ENCODE results near the gene WNT5A.
A peak's percentile ranks its signal among the peaks of the same experiment; 100 is the strongest.

WNT5A gene

GRCh38 chr3:55480911-55481743 lies 6.0 kb downstream of the WNT5A start:
- DNase-seq: peak; percentile 49 to 81

DNA sequence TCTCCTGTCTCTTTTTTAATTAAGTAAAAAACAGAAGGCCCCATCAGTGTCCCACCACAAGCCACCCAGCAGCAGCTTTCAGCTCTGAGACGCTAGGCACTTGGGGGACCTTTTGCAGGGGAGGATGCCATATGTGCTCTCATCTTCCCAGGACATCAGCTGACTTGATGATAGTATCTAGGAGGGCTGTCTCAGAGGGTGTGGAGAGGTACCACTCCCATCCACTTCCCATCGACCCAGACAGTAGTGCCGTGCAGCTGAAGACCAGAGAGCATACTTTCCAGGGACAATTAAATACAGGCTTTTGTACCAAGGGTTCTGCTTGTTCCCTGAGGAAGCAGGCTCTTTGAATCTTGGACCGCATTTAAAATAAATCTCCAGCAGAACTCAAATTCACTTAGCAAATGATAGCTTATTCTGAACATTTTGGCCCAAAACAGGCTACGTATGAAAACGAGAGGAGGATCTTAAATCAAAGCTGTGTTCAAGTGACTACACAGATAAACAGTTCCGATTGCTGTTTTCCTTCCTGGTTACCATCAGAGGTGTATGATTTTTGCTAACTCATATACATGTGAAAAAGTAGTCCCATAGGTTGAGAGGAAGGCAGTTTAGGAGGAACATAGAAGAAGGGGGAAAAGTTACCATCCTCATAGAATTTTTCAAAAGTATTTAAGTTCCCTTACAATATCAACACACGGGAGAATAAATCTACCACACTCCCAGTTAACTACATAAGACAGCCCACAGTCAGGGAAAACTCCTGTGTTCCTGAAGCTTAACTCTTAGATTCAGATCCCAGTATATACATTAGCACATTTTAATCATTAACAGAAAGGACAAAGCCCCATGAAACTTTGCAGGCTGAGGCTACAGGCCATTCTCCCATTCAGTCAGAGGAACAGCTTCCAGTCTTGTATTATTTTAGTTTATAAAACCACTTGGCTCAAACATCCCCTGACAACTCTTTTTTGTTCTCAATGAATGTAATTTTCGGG lies 9.5 kb downstream of the WNT5A start:
- DNase-seq: no peak

DNA sequence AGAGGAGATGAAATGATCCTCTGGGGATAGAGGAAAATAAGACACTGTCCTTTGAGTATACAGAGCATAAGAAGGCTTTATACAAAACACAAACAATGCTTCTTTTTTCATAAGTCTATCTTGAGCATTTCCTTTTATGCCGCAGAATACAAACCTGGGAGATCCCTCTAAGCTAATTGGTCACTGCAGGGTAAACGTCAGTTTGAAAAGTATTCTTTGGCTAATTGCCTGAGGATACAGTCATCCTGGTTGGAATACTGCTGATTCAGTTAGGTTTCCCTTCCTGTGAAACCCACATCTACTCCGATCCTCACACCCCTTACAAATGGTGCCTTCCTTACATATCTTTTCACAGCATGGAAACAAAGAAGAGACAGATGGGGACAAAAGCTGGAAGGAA lies 10.6 kb downstream of the WNT5A start:
- DNase-seq: no peak

DNA sequence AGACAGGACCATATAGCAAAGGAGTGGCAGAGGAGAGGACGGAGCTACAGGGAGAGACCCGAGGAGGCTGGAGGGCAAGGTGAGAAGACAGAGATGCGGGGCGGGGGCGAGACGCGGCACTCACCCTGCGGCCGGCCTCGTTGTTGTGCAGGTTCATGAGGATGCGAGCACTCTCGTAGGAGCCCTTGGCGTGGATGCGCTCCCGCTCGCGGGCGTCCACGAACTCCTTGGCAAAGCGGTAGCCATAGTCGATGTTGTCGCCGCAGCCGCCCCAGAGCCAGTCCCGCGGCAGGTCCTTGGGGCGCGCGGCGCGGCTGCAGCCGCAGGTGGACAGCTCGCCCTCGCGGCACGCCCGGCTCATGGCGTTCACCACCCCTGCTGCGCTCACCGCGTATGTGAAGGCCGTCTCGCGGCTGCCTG lies 12.9 kb downstream of the WNT5A start:
- no peak for DNase-seq

- no peak for DNase-seq
Measured at GRCh38 chr3:55473788-55474187, 13.3 kb downstream of the WNT5A start.

- DNase-seq: no peak
Measured at GRCh38 chr3:55471522-55472280, 15.4 kb downstream of the WNT5A start.

- DNase-seq: no peak
Measured at GRCh38 chr3:55471084-55471483, 16.0 kb downstream of the WNT5A start.

DNA sequence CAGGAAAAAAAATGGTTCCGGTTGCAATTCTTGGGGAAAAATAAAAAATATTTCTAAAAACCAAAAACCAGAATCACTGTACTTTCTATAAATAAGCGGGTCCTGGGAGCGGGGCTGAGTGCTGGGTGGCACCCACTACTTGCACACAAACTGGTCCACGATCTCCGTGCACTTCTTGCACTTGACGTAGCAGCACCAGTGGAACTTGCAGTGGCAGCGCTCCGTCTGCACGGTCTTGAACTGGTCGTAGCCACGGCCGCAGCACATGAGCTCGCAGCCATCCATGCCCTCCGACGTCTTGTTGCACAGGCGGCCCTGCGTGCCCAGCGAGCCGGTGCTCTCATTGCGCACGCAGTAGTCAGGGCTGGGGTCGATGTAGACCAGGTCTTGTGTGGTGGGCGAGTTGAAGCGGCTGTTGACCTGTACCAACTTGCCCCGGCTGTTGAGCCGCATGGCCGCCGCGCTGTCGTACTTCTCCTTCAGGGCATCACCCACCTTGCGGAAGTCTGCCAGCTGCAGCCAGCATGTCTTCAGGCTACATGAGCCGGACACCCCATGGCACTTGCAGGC lies 17.1 kb downstream of the WNT5A start:
- DNase-seq: no peak

- DNase-seq: no peak
Measured at GRCh38 chr3:55468251-55468650, 18.9 kb downstream of the WNT5A start.

GRCh38 chr3:55467099-55467498 lies 20.0 kb downstream of the WNT5A start:
- no peak for DNase-seq

- DNase-seq: no peak
Measured at GRCh38 chr3:55466526-55466925, 20.6 kb downstream of the WNT5A start.

DNA sequence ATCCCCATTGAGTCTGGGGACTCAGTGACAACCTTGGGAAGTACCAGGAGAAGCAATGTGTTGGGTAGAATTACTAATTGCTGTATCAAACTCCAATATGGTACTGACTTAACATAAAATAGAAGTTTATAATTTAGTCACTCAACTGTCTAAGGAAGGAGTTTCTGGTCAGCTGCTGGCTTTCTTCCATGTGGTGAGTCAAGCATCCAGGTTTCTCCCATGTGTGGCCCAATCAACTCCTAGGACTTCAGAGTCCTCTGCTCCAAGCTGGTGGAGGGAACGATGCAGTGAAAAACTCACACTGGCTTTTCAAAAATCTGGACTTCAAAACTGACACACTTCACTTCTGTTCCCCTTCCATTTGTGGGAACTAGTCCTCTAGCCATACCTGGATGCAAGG lies 25.2 kb downstream of the WNT5A start:
- no peak for DNase-seq

DNA sequence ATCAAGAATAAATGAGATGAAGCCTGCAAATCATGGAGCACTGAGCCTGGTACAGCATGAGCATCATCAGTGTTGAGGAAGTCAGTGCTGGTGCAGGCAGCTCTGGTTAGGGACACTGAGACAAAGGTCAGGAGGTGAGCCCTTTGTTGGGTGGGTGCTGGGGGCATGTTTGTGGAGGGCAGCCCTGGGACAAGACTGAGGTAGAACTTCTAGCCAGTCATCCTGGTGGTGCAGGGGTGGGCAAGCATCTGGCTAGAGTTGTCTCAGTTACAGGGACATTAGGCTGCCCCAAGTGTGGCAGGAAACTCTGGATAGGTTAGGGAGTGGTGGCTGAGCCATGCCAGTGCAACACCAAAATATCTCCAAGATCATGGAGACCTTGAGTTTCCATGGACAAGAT lies 27.3 kb downstream of the WNT5A start:
- no peak for DNase-seq

- no peak for DNase-seq
Measured at GRCh38 chr3:55458181-55458790, 28.8 kb downstream of the WNT5A start.

- no peak for DNase-seq
Measured at GRCh38 chr3:55455915-55456314, 31.2 kb downstream of the WNT5A start.

- no peak for DNase-seq
Measured at GRCh38 chr3:55454611-55455010, 32.5 kb downstream of the WNT5A start.

GRCh38 chr3:55453886-55454496 lies 33.1 kb downstream of the WNT5A start:
- DNase-seq: no peak

GRCh38 chr3:55452886-55453285 lies 34.2 kb downstream of the WNT5A start:
- no peak for DNase-seq

GRCh38 chr3:55449527-55449926 lies 37.6 kb downstream of the WNT5A start:
- DNase-seq: no peak

- DNase-seq: no peak
Measured at GRCh38 chr3:55446850-55447249, 40.3 kb downstream of the WNT5A start.

DNA sequence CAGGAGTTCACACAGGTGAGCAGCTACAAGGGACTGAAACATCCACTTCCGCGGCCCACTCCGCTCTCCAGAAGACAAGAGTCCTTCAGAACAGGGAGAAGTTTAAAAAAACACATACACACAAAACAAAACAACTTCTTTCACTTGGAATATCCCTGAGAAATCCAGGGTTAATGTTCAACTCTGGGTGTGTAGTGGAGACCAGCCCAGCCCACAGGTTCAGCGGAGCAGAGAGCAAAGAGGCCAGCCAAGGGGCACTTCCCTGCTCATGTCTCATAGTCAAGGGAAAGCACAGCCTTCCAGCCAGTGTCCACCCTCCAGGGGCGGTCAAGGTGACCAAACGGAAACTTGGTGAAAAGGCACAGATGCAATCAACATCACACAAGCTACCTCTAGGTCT lies 41.6 kb downstream of the WNT5A start:
- DNase-seq: no peak

- no peak for DNase-seq
Measured at GRCh38 chr3:55443346-55443745, 43.8 kb downstream of the WNT5A start.
